Loucy (cell line): Measurements from ENCODE around the gene KPNA1.

Experiments
- EZH2phosphoT487 ChIP-seq: fragments of 200-600 bp; IDR thresholded peaks from 2 replicates; pipeline ENCODE4 v1.6.1; 2018; ENCODE audit warnings: antibody characterized with exemption, mild to moderate bottlenecking, moderate library complexity, borderline replicate concordance
- TF ChIP-seq, protein P1 (sequence below): fragments of 200-600 bp; sonication (generic); conservative IDR thresholded peaks from 2 replicates; pipeline ENCODE4 v1.5.1; 2014; ENCODE audit warnings: mild to moderate bottlenecking, antibody characterized with exemption, low read length

DNA sequence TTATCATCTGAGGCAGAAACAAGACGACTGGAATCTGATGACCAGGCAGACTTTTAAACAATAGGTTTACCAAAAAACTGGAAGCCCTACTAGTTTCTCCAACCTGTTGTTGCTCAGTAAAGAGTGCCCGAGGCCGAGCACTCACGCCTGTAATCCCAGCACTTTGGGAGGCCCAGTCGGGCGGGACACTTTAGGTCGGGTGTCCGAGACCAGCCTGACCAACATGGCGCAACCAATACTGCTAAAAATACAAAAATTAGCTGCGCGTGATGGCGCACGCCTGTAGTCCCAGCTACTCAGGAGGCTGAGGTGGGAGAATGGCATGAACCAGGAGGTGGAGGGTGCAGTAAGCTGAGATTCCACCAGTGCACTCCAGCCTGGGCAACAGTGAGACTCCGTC is 97.8 kb downstream of the KPNA1 start:
- TF ChIP-seq, protein P1, sequence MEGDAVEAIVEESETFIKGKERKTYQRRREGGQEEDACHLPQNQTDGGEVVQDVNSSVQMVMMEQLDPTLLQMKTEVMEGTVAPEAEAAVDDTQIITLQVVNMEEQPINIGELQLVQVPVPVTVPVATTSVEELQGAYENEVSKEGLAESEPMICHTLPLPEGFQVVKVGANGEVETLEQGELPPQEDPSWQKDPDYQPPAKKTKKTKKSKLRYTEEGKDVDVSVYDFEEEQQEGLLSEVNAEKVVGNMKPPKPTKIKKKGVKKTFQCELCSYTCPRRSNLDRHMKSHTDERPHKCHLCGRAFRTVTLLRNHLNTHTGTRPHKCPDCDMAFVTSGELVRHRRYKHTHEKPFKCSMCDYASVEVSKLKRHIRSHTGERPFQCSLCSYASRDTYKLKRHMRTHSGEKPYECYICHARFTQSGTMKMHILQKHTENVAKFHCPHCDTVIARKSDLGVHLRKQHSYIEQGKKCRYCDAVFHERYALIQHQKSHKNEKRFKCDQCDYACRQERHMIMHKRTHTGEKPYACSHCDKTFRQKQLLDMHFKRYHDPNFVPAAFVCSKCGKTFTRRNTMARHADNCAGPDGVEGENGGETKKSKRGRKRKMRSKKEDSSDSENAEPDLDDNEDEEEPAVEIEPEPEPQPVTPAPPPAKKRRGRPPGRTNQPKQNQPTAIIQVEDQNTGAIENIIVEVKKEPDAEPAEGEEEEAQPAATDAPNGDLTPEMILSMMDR = no peak
- no peak for TF ChIP-seq EZH2phosphoT487
